ENCODE data around the gene SRSF4.
"Not testable (repeated sequence)": the region's sequence is repeated elsewhere in the genome, so short reads cannot be mapped to it uniquely, and the experiment has no call there.

Gene SRSF4

GRCh38 chr1:29181413-29182225 is at the start of gene SRSF4:
Gene SRSF4 (minus strand): TSS chr1:29181900. CDS start chr1:29181752, 148 bp downstream.
- DNase-seq (ENCODE audit: low read depth): peak; percentile 99

- DNase-seq (ENCODE audit: low read depth): peak; percentile 91
Measured at GRCh38 chr1:29230553-29231378, 49.1 kb upstream of the SRSF4 start, which contains the start of gene MECR. Gene MECR (minus strand): TSS chr1:29230934. CDS start chr1:29230906, 28 bp downstream.

- DNase-seq (ENCODE audit: low read depth): no peak
Measured at GRCh38 chr1:29230204-29230552, 48.5 kb upstream of the SRSF4 start.

GRCh38 chr1:29227511-29227910 is 45.8 kb upstream of the SRSF4 start:
- DNase-seq (ENCODE audit: low read depth): no peak

- DNase-seq (ENCODE audit: low read depth): no peak
Measured at GRCh38 chr1:29225361-29225760, 43.7 kb upstream of the SRSF4 start.

- no peak for DNase-seq (ENCODE audit: low read depth)
Measured at GRCh38 chr1:29224356-29224837, 42.7 kb upstream of the SRSF4 start.

- no peak for DNase-seq (ENCODE audit: low read depth)
Measured at GRCh38 chr1:29223521-29223920, 41.8 kb upstream of the SRSF4 start.

- peak; percentile 13 for DNase-seq (ENCODE audit: low read depth)
Measured at GRCh38 chr1:29222686-29223085, 41.0 kb upstream of the SRSF4 start.

GRCh38 chr1:29222260-29222659 is 40.6 kb upstream of the SRSF4 start:
- not testable (repeated sequence) for DNase-seq (ENCODE audit: low read depth)

- no peak for DNase-seq (ENCODE audit: low read depth)
Measured at GRCh38 chr1:29221296-29221695, 39.6 kb upstream of the SRSF4 start.

GRCh38 chr1:29218223-29218622 is 36.5 kb upstream of the SRSF4 start:
- DNase-seq (ENCODE audit: low read depth): peak; percentile 75

- peak; percentile 19 for DNase-seq (ENCODE audit: low read depth)
Measured at GRCh38 chr1:29217633-29218032, 35.9 kb upstream of the SRSF4 start.

GRCh38 chr1:29213055-29213454 is 31.4 kb upstream of the SRSF4 start:
- DNase-seq (ENCODE audit: low read depth): no peak

- no peak for DNase-seq (ENCODE audit: low read depth)
Measured at GRCh38 chr1:29211086-29212030, 29.7 kb upstream of the SRSF4 start.

- peak; percentile 90 for DNase-seq (ENCODE audit: low read depth)
Measured at GRCh38 chr1:29210278-29211085, 28.8 kb upstream of the SRSF4 start.

- DNase-seq (ENCODE audit: low read depth): peak; percentile 76
Measured at GRCh38 chr1:29209173-29209572, 27.5 kb upstream of the SRSF4 start.

- no peak for DNase-seq (ENCODE audit: low read depth)
Measured at GRCh38 chr1:29208442-29208841, 26.7 kb upstream of the SRSF4 start.

- DNase-seq (ENCODE audit: low read depth): peak; percentile 98
Measured at GRCh38 chr1:29202584-29203340, 21.1 kb upstream of the SRSF4 start.

- DNase-seq (ENCODE audit: low read depth): no peak
Measured at GRCh38 chr1:29202053-29202452, 20.4 kb upstream of the SRSF4 start.

- no peak for DNase-seq (ENCODE audit: low read depth)
Measured at GRCh38 chr1:29201595-29202051, 19.9 kb upstream of the SRSF4 start.

Data from iris pigment epithelial cell (primary cell).